WTC11 (cell line): ENCODE measurements around the gene PRUNE2. TPM values are rescaled to one million over a fixed set of nuclear protein-coding genes. Genes with fewer than 3 reads are reported as not detected.
"Not testable (repeated sequence)": the region's sequence is repeated elsewhere in the genome, so short reads cannot be mapped to it uniquely, and the experiment has no call there.

ENCODE experiments used
- ATAC-seq: fragments of 200-7000 bp; cut with Tn5 transposase; 2 replicates; pipeline ENCODE4 v1.10.0; 2021; ENCODE audit warnings: mild to moderate bottlenecking, moderate library complexity
- CTCF ChIA-PET: fragments of 300-600 bp; sonication (Branson Sonifier 250); formaldehyde crosslinking; loops from one replicate; lab custom pipeline; 2021; ENCODE audit warnings: antibody characterized with exemption; lab: Charles Lee
- POLR2A ChIA-PET: fragments of 350-600 bp; sonication (Branson Sonifier 250); formaldehyde crosslinking; loops from one replicate; lab custom pipeline; 2021; ENCODE audit warnings: antibody characterized with exemption; lab: Charles Lee
- DNase-seq: peaks from one replicate; pipeline ENCODE4 v3.0.0; 2021; ENCODE audit warnings: low spot score
- H3K27ac Mint-ChIP-seq: 2 replicates; pipeline ENCODE4 v1.8.0; 2021; ENCODE audit warnings: mixed read lengths
- H3K27me3 Mint-ChIP-seq: 2 replicates; pipeline ENCODE4 v1.8.0; 2021; ENCODE audit warnings: low read depth, mild to moderate bottlenecking, moderate library complexity, mixed read lengths
- H3K36me3 Mint-ChIP-seq: 2 replicates; pipeline ENCODE4 v1.8.0; 2021; ENCODE audit warnings: mixed read lengths
- H3K4me1 Mint-ChIP-seq: 2 replicates; pipeline ENCODE4 v1.8.0; 2022; ENCODE audit warnings: mixed read lengths
- H3K4me3 Mint-ChIP-seq: 2 replicates; pipeline ENCODE4 v1.8.0; 2021; ENCODE audit warnings: mild to moderate bottlenecking, moderate library complexity, mixed read lengths
- H3K9me3 Mint-ChIP-seq: 2 replicates; pipeline ENCODE4 v1.8.0; 2021; ENCODE audit warnings: mixed read lengths
- CDX4 ChIP-seq: fragments of 250-450 bp; sonication (Bioruptor Pico); IDR thresholded peaks from 2 replicates; pipeline ENCODE4 v1.9.0; 2021; ENCODE audit warnings: moderate library complexity, mild to moderate bottlenecking, inconsistent platforms, borderline replicate concordance
- EMX1 ChIP-seq: fragments of 250-450 bp; sonication (Bioruptor Pico); IDR thresholded peaks from 2 replicates; pipeline ENCODE4 v1.8.0; 2021; ENCODE audit warnings: mild to moderate bottlenecking
- FOXJ3 ChIP-seq: sonication (generic); formaldehyde crosslinking; IDR thresholded peaks from 2 replicates; pipeline ENCODE4 v1.9.0; 2021; ENCODE audit warnings: missing genetic modification reagents, mild to moderate bottlenecking, borderline replicate concordance
- IRF1 ChIP-seq: sonication (generic); formaldehyde crosslinking; IDR thresholded peaks from 2 replicates; pipeline ENCODE4 v1.8.0; 2023; ENCODE audit warnings: missing genetic modification reagents
- MAX ChIP-seq: sonication (generic); formaldehyde crosslinking; IDR thresholded peaks from 2 replicates; pipeline ENCODE4 v1.8.0; 2022; ENCODE audit warnings: mild to moderate bottlenecking, missing genetic modification reagents
- SMAD4 ChIP-seq: sonication (generic); formaldehyde crosslinking; IDR thresholded peaks from 2 replicates; pipeline ENCODE4 v1.8.0; 2022; ENCODE audit warnings: mild to moderate bottlenecking, missing genetic modification reagents
- STAT6 ChIP-seq: sonication (generic); formaldehyde crosslinking; conservative IDR thresholded peaks from 2 replicates; pipeline ENCODE4 v1.8.1; 2023; ENCODE audit warnings: mild to moderate bottlenecking, low read depth, missing genetic modification reagents, moderate library complexity
- ZNF317 ChIP-seq: sonication (generic); formaldehyde crosslinking; IDR thresholded peaks from 2 replicates; pipeline ENCODE4 v1.8.1; 2023; ENCODE audit warnings: low read depth, mild to moderate bottlenecking, moderate library complexity, missing genetic modification reagents, borderline replicate concordance
- ZNF512 ChIP-seq: sonication (generic); formaldehyde crosslinking; IDR thresholded peaks from 2 replicates; pipeline ENCODE4 v1.8.1; 2022; ENCODE audit warnings: missing genetic modification reagents, borderline replicate concordance
- ZSCAN18 ChIP-seq: fragments of 250-450 bp; sonication (Bioruptor Pico); IDR thresholded peaks from 2 replicates; pipeline ENCODE4 v2.1.2; 2022; ENCODE audit warnings: mild to moderate bottlenecking, moderate library complexity
- total RNA-seq: library from RNA; stranded (reverse); gene quantifications from 3 replicates; pipeline ENCODE4 v1.2.3, GENCODE V29; 2021
- TF ChIP-seq, protein P1 (sequence below): fragments of 250-450 bp; sonication (Bioruptor Pico); IDR thresholded peaks from 2 replicates; pipeline ENCODE4 v1.9.0; 2021; ENCODE audit warnings: mild to moderate bottlenecking, borderline replicate concordance
- TF ChIP-seq, protein P2 (sequence below): fragments of 250-450 bp; sonication (Bioruptor Pico); conservative IDR thresholded peaks from 2 replicates; pipeline ENCODE4 v1.9.0; 2021; ENCODE audit warnings: mild to moderate bottlenecking

Gene PRUNE2
- total RNA-seq, 1 experiment from 2014 or later, result 13.1 TPM

DNA sequence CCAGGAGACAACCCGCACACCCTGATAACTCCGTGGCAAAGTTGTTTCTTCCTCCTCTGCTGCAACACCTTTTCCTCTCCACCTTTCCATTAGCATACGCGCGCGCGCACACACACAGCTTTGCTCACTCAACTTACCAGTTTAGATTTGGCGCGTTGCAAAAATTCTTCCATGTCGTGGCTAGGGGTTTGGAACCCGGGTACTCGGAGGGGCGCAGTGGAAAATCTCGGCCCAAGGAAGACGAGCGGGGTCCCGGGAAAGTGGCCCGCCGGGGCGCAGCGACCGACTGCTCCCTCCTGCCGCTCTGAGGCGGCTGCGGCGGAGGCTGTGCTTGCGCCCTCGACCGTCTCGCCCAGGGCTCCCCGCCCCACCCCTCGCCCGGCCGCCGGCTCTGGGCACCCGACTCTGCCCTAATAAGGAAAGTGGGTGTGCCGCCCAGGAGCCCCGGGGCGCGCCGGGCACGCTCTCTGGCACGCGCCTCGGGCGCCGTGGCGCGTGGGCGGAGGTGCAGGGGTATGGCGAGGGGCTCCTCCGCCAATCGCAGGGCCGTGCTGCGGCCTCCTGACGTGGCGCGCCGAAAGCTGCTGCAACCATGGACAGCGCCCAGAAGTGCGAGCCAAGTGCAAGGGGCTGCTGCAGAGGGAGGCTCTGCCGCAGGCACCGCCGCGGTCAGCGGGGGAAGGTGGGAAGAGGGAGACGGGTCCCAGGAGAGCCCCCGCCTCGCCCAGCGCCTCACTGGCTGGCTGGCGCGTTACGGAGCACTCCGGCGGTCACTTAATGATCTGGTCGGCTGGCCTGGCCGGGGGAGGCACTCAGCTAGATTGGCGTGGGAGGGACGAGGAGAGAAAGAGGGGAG lies at the start of gene PRUNE2 (continued):
- TF ChIP-seq, protein P1, sequence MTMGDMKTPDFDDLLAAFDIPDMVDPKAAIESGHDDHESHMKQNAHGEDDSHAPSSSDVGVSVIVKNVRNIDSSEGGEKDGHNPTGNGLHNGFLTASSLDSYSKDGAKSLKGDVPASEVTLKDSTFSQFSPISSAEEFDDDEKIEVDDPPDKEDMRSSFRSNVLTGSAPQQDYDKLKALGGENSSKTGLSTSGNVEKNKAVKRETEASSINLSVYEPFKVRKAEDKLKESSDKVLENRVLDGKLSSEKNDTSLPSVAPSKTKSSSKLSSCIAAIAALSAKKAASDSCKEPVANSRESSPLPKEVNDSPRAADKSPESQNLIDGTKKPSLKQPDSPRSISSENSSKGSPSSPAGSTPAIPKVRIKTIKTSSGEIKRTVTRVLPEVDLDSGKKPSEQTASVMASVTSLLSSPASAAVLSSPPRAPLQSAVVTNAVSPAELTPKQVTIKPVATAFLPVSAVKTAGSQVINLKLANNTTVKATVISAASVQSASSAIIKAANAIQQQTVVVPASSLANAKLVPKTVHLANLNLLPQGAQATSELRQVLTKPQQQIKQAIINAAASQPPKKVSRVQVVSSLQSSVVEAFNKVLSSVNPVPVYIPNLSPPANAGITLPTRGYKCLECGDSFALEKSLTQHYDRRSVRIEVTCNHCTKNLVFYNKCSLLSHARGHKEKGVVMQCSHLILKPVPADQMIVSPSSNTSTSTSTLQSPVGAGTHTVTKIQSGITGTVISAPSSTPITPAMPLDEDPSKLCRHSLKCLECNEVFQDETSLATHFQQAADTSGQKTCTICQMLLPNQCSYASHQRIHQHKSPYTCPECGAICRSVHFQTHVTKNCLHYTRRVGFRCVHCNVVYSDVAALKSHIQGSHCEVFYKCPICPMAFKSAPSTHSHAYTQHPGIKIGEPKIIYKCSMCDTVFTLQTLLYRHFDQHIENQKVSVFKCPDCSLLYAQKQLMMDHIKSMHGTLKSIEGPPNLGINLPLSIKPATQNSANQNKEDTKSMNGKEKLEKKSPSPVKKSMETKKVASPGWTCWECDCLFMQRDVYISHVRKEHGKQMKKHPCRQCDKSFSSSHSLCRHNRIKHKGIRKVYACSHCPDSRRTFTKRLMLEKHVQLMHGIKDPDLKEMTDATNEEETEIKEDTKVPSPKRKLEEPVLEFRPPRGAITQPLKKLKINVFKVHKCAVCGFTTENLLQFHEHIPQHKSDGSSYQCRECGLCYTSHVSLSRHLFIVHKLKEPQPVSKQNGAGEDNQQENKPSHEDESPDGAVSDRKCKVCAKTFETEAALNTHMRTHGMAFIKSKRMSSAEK, result no peak
- TF ChIP-seq MAX (peak; percentile 95), ZNF512 (CRISPR knock-in tag) (0 out of 2 replicates have a peak, but pooled peaks have one; percentile 61), IRF1 (peak; percentile 96), STAT6 (CRISPR knock-in tag) (peak; percentile 97), ZNF317 (CRISPR knock-in tag) (peak; percentile 79; the same call in 1 of the 2 replicates), CDX4 (no peak), ZSCAN18 (CRISPR knock-in tag) (no peak), FOXJ3 (CRISPR knock-in tag) (no peak), EMX1 (CRISPR knock-in tag) (no peak), SMAD4 (CRISPR knock-in tag) (peak; percentile 91)
- TF ChIP-seq, protein P2, sequence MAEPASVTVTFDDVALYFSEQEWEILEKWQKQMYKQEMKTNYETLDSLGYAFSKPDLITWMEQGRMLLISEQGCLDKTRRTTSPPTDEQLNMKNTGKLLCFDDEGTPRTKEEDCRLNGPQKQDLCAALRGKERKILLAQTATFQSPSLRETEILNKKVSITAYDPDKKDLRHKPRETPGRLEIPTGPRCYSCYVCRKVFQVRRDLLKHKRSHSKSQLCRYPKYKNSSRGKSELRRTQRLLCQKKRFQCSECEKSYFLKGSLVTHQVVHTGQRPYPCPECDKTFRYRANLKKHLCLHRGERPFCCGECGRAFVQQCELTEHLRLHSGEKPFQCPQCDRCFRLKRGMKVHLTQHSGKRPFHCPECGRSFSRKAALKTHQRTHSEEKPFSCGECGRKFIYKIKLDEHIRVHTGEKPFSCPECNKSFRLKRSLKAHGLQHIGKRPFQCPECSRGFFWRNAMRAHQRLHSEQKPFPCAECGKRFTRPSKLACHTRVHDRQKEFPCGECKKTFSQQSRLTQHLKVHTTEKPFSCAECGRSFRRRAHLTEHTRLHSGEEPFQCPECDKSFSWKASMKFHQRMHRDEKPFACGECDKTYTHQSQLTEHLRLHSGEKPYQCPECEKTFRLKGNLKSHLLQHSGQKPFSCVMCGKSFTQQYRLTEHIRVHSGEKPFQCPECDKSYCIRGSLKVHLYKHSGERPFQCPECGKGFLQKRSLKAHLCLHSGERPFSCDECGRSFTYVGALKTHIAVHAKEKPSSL (CRISPR knock-in tag), result no peak

- H3K27me3 Mint-ChIP-seq, H3K4me3 Mint-ChIP-seq, DNase-seq, POLR2A ChIA-PET, H3K4me1 Mint-ChIP-seq, ATAC-seq, CTCF ChIA-PET, H3K36me3 Mint-ChIP-seq, H3K27ac Mint-ChIP-seq: not testable (repeated sequence)
- H3K9me3 Mint-ChIP-seq, result peaks cover 12% of the 10 kb centered on the region
Observed at GRCh38 chr9:76955406-76955805, 49.5 kb upstream of the PRUNE2 start.
